ENCODE data around the gene DOCK11. TPM values are rescaled to one million over a fixed set of nuclear protein-coding genes. Genes with fewer than 3 reads are reported as not detected.

DOCK11 gene
- total and polyA plus RNA-seq, 9 of the 15 experiments (the other 6 are each of a cell fraction or from before 2014, with no cell fraction given): 41.8 to 77.8 (median 50.9) TPM

GRCh38 chrX:118644378-118644777, 148.8 kb downstream of the DOCK11 start:
- CTCF ChIA-PET (ENCODE audit: low intra/inter-chr PET ratio): interaction anchor here (3.0 kb wide), 1 partner anchor 163 kb away, joined by 18 read pairs; no protein-coding TSS in a partner anchor
- no peak overlapping the region for H3K4me2 ChIP-seq (ENCODE audit: insufficient read depth, low read length)
- intact Hi-C loops (cut with micrococcal nuclease): loop anchor here (1.0 kb wide), 1 partner anchor 163 kb away; no protein-coding TSS in a partner anchor
- DNase-seq (ENCODE audit: extremely low read depth in 1 of 4, low spot score in 3 of 4): peak; percentile 8 to 16 (median 10)
- H3K9me3 ChIP-seq (replicated peaks; ENCODE audit: control insufficient read depth, insufficient read depth, low read depth, low read length): no peaks in the 10 kb centered on the region
- no peaks in the 10 kb centered on the region for H3K79me2 ChIP-seq (ENCODE audit: control insufficient read depth, insufficient read depth, low read length)
- in situ Hi-C loops (cut with MboI): no loop called here
- H4K20me1 ChIP-seq (replicated peaks; ENCODE audit: control insufficient read depth, insufficient read depth, low read length): no peaks in the 10 kb centered on the region
- no peaks in the 10 kb centered on the region for H3K4me1 ChIP-seq (replicated peaks in 1 of 2; ENCODE audit: control insufficient read depth in 2 of 2, insufficient read depth in 2 of 2, low read length in 2 of 2)
- ATAC-seq: peak; percentile 79
- WGBS (ENCODE audit: insufficient coverage, low coverage, missing lambda C conversion rate): 56% methylated on average over 1 of the region's 1 CpG
- no peak overlapping the region for H2AFZ ChIP-seq (ENCODE audit: low read depth, low read length)
- H3K9me1 ChIP-seq (ENCODE audit: control insufficient read depth, insufficient read depth, low read length): no peaks in the 10 kb centered on the region
- no peak overlapping the region for H3K27ac ChIP-seq (ENCODE audit: extremely low read depth, low read depth, low read length)
- H3K27me3 ChIP-seq (ENCODE audit: control insufficient read depth in 2 of 2, insufficient read depth in 2 of 2, low read length in 2 of 2): no peaks in the 10 kb centered on the region
- FAIRE-seq: no peak
- H3K9ac ChIP-seq (ENCODE audit: insufficient read depth in 1 of 2, low read depth in 2 of 2, low read length in 2 of 2): no peak overlapping the region
- TSS peak; percentile 19 for BruUV-seq (replicated peaks)
- H3K36me3 ChIP-seq (ENCODE audit: control insufficient read depth, insufficient read depth, low read length): peaks cover 61% of the 10 kb centered on the region
- no peak overlapping the region for H3K4me3 ChIP-seq
- POLR2A ChIA-PET: interaction anchor here (0.5 to 1.3 kb wide), 2 partner anchors 14 to 151 kb away, joined by 3 read pairs; no protein-coding TSS in a partner anchor
- TF ChIP-seq CHAMP1 (IDR thresholded peaks at IDR 0.05) (no peak), FOXO4 (CRISPR knock-in tag; IDR thresholded peaks at IDR 0.05) (no peak), GATAD2B (IDR thresholded peaks at IDR 0.05; ENCODE audit: borderline replicate concordance) (no peak), ZNF445 (CRISPR knock-in tag; IDR thresholded peaks at IDR 0.05; ENCODE audit: low read depth) (no peak), ZNF668 (CRISPR knock-in tag; IDR thresholded peaks at IDR 0.05) (no peak), ZBTB33 (CRISPR knock-in tag; IDR thresholded peaks at IDR 0.05) (no peak), KDM1A (IDR thresholded peaks at IDR 0.05) (no peak), CSDE1 (IDR thresholded peaks at IDR 0.05) (no peak), NR4A1 (CRISPR knock-in tag; IDR thresholded peaks at IDR 0.05) (no peak), NR4A1 (tag; IDR thresholded peaks at IDR 0.05) (no peak), HOXB6 (CRISPR knock-in tag; IDR thresholded peaks at IDR 0.05; ENCODE audit: borderline replicate concordance) (no peak), ZSCAN29 (IDR thresholded peaks at IDR 0.05) (0 out of 2 replicates have a peak, but pooled peaks have one; percentile 44), RAD21 (CRISPR knock-in tag; conservative IDR thresholded peaks at IDR 0.05 in 1 of 2, IDR thresholded peaks at IDR 0.05 in 1 of 2) (peak in 1 of 2 experiments; percentile 46; a peak in 2 of 4 replicates), SMARCA4 (IDR thresholded peaks at IDR 0.05) (no peak), SNIP1 (IDR thresholded peaks at IDR 0.05; ENCODE audit: low read depth) (no peak), CTCF (IDR thresholded peaks at IDR 0.05 in 2 of 3, conservative IDR thresholded peaks at IDR 0.05 in 1 of 3; ENCODE audit: insufficient read depth in 2 of 3, low read depth in 1 of 3, low read length in 3 of 3) (peak in 2 of 3 experiments; percentile 27 to 39; a peak in 3 of 6 replicates)
